GM21360 (cell line): ENCODE measurements around the gene PCDH15.

Source experiments
- ATAC-seq: cut with Tn5 transposase; IDR thresholded peaks from one replicate; pipeline ENCODE4 v1.9.1; 2021; ENCODE audit warnings: mild to moderate bottlenecking, moderate library complexity; ENCODE audit not compliant: unreplicated experiment

Gene PCDH15

GRCh38 chr10:54800741-54801421, at the start of gene PCDH15:
Gene PCDH15, minus strand, starts transcription at chr10:54801231. Its CDS starts 136,969 bp downstream, at chr10:54664262.
- ATAC-seq, result no peak

DNA sequence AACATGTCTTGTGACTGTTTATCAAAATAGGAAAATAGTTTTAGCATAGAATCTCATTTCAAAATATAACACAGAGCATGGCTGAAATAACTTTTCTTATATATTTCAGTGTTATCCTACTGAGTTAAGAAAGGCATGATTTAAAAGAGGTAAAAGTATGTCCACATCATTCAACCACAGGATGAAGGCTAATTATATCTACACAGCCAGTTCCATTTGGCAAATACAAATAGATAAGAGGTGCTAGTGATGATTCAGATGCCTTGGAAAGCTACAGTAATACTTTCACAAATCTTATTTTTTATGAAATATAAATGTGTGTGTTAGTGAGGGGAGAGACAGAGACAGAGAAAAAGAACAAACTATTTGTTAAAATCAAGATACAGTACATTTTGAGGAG, 42.9 kb upstream of the PCDH15 start:
- ATAC-seq, result no peak

DNA sequence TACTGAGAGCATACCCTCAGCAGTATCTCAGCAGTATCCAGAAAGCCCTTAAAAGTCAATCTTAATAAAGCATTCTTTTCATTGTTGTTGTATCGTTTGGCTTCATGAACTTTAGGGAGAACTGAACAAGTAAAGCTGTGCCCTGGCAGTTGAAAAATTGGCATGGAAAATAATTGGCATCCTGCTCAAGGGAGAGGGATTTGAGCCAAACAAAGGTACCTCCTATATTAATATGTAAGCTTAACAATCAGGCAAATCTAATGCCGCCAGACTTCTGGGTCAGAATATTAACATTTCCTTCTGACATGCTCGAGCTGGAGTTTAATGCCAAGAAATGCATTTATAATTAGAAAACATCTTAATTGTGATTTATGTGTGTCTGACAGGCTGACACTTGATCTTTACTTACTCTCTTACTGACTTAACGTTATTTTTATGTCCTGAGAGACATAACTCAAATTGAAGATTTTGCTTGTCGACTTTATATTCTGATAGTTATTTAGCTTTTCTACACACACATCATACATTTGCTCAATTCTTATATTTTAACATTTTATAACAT, 42.1 kb upstream of the PCDH15 start:
- ATAC-seq, result no peak

DNA sequence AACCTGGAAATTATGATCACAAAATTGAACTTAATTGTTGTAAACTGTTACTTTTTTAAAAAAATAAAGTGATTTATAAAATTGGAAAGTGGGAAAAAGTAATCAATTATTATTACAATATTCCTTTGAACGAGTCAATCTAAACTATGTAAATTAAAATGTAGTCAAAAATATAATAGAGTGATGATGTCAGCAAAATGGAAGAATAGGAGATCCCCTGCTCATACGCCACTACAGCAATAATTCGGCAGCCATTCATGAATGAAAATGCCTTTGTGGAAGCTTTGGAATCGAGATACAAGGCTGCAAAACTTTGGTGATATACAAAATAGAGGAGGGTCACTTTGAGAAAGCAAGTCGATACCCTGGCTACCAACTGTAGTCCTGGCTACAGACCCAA, 36.4 kb upstream of the PCDH15 start:
- no peak for ATAC-seq

DNA sequence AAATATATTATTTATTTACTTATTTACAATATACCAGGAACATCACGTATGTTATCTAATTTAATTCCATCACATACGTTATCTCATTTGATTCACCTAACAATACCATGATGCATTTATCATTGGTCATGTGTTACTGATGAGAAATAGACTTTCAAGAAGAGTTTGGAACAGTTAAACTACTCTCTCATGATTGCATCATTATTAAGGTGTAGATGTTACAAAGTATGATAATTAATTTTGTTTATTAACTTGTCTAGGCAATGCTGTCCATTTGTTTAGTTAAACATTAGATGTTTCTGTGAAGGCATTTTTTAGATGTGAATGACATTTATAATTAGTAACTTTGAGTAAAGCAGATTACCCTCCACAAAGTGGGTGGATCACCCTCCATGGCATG, 32.0 kb upstream of the PCDH15 start:
- no peak for ATAC-seq

DNA sequence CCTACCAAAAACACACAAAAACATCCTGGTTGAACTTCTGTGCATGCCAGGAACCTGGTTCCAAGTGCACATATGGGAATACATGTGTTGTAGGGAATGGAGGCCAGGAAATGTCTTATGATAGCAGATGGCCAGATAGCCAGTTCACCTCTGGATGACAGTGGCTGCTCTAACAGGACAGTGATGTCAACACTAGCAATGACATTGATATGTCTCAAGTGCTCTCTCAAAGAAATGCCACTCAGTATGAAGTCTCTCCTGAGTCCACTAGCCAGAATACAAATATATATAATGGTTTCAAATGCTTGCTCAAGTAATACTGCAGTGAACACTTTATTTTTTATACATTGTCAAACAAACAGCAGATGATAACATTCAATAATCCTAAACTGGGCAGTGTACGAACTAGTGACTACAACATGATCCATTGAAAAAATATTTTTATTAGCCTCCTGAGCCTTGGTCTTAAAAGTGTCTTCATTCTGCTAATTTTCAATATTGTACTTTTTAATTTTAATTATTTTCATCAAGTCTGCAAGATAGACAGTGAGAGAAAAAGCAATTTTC, 26.0 kb upstream of the PCDH15 start:
- no peak for ATAC-seq

DNA sequence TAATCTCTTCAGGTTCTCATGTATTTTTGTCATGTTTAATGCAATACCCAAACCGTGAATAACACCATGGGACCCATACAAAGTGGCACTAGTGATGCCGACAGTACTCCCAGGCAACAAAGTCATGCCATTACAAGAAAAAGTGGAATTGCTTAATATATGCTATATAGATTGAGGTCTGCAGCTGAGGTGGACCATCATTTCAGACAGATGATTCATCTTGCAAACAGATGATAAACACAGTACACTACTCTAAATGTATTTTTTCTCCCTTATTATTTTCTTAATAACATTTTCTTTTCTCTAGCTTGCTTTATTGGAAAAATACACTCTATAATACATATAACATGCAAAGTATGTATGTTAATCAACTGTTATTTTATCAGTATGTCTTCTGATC, 14.6 kb upstream of the PCDH15 start:
- no peak for ATAC-seq

DNA sequence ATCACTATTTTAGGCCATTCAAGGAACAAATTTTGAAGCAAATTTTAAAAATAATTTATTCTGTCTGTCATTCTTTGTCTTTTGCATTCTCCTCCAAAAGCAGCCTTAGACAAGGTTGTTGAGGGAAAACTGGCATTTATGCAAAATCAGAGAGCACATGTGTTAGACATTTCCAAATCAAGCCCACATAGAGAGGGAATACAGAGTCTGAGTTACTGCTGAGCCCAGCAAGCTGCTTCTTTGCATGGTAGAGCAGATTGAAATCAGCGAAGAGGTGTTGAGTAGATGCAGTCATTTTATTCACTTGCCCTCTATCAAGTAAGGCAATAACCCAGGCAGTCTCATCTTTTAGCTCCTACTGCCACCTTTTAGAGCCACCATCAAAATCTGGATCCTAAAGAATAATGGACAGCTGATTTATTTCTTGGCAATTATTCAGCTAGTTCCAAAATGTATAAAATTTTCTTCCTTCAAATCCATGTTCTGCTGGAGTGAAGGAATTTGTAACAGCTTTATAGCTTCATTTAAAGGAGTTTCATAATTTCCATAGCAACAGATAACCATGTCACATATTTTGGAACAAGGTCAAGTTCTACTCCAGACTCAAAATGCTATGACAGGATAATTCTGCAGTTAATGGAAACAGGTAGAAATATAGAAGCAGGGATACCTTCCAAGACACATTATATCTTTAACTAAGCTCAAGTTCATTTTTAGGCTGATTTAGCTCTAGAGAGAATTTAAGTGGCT, 7.3 kb upstream of the PCDH15 start:
- no peak for ATAC-seq

GRCh38 chr10:54799506-54799905, 1.5 kb downstream of the PCDH15 start:
- no peak for ATAC-seq

DNA sequence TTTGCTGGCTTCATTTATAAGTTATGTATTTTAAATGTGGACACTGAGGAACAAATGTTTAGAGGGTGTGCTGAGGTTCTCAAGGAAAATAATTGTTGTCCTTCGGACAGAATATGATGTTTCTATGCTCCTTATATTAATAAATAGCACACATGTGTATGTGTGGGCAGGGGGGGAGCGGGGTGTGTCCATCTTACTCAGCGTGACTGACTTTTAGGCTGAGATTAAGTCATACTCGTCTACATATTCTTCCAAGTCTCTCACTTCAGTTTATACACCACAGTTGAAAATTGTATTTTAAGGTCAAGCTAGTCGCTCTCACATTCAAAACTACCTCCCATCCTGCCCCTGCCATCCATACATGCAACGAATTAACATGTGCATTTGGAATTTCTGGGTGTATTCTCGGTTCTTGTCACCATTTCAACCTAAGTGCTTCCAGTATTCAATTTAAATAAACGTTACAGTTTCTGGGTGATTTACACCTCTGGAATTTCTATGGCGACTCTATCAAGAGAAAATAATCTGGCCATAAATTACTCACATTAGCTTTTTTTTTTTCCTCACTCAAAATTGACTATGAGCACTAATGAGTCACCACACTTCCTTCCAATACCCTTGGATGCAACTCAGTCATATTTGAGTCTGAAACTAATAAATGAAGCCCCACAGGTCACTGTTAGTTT, 3.3 kb downstream of the PCDH15 start:
- ATAC-seq, result no peak

GRCh38 chr10:54796881-54797280, 4.2 kb downstream of the PCDH15 start:
- ATAC-seq, result no peak

DNA sequence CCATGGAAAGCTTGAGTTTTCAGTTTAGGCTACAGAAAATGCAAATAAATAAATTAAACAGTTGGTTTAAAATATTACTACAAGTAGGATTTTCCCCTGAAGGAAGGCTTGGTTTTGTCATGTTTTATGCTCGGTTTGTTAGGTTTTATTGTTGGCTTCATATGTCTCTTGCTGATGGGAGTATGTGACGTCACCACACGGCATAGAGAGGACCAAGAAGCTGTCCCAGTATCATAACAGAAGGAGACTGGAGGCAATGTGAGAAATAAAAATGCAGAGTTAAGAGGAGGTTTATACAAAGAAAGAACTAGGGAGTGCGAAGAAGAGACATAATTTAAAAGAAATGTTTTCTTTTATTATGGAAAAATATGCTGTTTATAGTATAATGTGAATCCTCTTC, 24.4 kb downstream of the PCDH15 start:
- ATAC-seq, result no peak

GRCh38 chr10:54772468-54773122, 28.4 kb downstream of the PCDH15 start:
- no peak for ATAC-seq

- ATAC-seq, result no peak
Observed at GRCh38 chr10:54769051-54769450, 32.0 kb downstream of the PCDH15 start.

- ATAC-seq, result no peak
Observed at GRCh38 chr10:54758791-54759190, 42.2 kb downstream of the PCDH15 start.

DNA sequence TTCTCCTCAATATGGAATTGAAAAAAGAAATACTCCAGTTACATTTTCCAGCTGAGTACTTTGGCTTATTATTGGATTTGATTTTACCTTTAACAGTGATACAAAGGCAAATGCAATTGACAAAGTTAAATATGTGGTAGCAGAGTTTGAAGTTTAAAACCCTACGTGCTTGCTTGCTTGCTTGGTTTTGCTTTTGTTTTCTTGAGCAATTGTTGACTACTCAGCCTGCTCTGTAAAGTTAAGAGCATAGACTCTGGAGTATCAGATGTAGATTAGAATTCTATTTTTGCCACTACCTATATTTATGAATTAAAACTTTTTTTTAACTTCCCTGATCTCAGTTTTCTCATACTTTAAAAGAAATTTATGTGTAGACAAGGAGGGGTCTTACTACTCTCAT, 51.4 kb downstream of the PCDH15 start:
- no peak for ATAC-seq

DNA sequence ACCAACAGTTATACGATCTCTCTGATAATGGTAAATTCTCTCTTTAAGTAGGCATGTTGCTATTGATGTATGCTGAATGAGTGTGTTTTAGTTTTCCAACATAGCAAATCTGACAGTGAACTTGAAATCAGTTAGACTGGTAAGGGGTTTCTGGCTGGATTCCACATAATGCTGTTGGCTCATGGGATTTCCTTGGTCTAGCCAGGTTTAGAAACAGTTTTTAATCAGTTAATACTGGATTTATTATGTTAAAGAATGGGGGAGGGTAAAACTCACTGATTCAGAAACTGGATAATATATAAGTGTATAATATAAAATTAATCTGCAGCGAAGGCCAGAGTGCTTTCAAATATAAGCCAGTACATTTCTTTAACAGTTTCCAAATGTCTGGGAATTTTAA, 55.6 kb downstream of the PCDH15 start:
- ATAC-seq, result no peak

GRCh38 chr10:54742416-54742815, 58.6 kb downstream of the PCDH15 start:
- ATAC-seq, result no peak

DNA sequence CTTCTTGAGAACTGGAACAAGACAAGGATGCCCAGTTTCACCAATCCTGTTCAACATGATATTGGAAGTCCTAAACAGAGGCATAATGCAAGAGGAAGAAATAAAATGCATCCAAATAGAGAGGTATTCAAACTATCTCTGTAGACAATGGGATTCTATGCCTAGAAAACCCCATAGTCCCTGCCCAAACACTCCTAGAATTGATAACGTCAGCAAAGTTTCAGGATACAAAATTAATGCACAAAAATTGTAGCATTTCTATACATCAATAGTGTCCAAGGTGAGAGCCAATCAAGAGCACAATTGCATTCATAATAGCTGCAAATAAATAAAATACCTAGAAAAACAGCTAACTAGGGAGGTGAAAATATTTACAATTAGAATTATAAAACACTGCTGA, 72.5 kb downstream of the PCDH15 start:
- ATAC-seq, result no peak

DNA sequence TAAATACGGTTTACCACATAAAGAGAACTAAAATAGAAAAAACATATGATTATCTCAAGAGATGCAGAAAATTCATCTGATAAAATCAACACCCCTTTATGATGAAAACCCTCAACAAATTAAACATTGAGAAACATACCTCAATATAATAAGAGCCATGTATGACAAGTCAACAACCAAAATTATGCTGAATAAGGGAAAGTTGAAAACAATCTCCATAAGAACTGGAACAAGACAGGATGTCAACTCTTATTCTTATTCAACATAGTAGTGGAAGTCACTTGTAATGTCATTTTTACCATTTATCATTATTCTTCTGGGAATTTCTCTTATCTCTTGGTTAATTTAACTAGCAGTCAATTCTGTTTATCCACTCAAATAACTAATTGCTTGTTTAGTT, 79.0 kb downstream of the PCDH15 start:
- no peak for ATAC-seq

DNA sequence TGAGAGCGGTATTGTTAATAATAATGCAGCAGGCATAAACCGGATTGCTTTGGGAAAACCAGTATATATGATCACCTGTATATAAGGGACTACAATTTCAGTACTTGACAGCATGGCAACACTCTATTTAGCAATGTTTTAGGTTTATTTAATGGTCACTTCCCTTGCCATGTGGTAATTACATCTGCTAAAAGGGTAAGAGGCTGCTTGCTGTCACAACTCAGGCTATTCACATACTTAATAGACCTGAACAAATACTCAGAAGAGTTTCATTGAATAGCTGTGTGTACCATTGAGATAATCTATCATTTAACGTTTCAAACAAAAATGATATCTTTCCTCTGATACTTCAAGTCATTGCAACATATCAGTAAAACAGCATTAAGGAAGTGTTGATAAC, 90.1 kb downstream of the PCDH15 start:
- no peak for ATAC-seq
